ENCODE data around the gene PAOX. TPM values are rescaled to one million over a fixed set of nuclear protein-coding genes. Genes with fewer than 3 reads are reported as not detected.

Gene PAOX
- total RNA-seq, 1 donor from 2014 or later: 16.9 TPM

GRCh38 chr10:133359972-133360610 lies 19.0 kb upstream of the PAOX start:
- DNase-seq (ENCODE audit: extremely low spot score in 2 of 2): no peak
- TF ChIP-seq POLR2A (IDR thresholded peaks at IDR 0.05): no peak
- TF ChIP-seq, protein P1, sequence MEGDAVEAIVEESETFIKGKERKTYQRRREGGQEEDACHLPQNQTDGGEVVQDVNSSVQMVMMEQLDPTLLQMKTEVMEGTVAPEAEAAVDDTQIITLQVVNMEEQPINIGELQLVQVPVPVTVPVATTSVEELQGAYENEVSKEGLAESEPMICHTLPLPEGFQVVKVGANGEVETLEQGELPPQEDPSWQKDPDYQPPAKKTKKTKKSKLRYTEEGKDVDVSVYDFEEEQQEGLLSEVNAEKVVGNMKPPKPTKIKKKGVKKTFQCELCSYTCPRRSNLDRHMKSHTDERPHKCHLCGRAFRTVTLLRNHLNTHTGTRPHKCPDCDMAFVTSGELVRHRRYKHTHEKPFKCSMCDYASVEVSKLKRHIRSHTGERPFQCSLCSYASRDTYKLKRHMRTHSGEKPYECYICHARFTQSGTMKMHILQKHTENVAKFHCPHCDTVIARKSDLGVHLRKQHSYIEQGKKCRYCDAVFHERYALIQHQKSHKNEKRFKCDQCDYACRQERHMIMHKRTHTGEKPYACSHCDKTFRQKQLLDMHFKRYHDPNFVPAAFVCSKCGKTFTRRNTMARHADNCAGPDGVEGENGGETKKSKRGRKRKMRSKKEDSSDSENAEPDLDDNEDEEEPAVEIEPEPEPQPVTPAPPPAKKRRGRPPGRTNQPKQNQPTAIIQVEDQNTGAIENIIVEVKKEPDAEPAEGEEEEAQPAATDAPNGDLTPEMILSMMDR (IDR thresholded peaks at IDR 0.05): no peak
- TF ChIP-seq POLR2AphosphoS5 (IDR thresholded peaks at IDR 0.05; ENCODE audit: insufficient read depth in 1 of 2, low read depth in 1 of 2): no peak
- Histone ChIP-seq H3K9me3 (no peaks in the 10 kb centered on the region), H3K4me1 (peaks cover 16% of the 10 kb centered on the region), H3K36me3 (peaks cover 0 to 18% of the 10 kb centered on the region in 2 donors), H3K27ac (no peak overlapping the region), H3K4me3 (no peak overlapping the region), H3K27me3 (no peaks in the 10 kb centered on the region)
- intact Hi-C loops (cut with DNase I): no loop called here

- H3K27me3 ChIP-seq: no peaks in the 10 kb centered on the region
- H3K9me3 ChIP-seq: no peaks in the 10 kb centered on the region
- peaks cover 0 to 27% of the 10 kb centered on the region in 2 donors for H3K36me3 ChIP-seq
- no peak overlapping the region for H3K4me3 ChIP-seq
- TF ChIP-seq POLR2AphosphoS5 (IDR thresholded peaks at IDR 0.05; ENCODE audit: insufficient read depth in 1 of 2, low read depth in 1 of 2) (no peak), POLR2A (IDR thresholded peaks at IDR 0.05) (no peak)
- TF ChIP-seq, protein P1 (IDR thresholded peaks at IDR 0.05): no peak
- H3K27ac ChIP-seq: no peak overlapping the region
- DNase-seq (ENCODE audit: extremely low spot score in 2 of 2): no peak
- peaks cover 16% of the 10 kb centered on the region for H3K4me1 ChIP-seq
- intact Hi-C loops (cut with DNase I): no loop called here
Observed at GRCh38 chr10:133361227-133361626, 17.8 kb upstream of the PAOX start.

GRCh38 chr10:133361773-133362441 lies 17.2 kb upstream of the PAOX start:
- Histone ChIP-seq H3K27me3 (no peaks in the 10 kb centered on the region), H3K4me3 (no peak overlapping the region), H3K27ac (no peak overlapping the region), H3K9me3 (no peaks in the 10 kb centered on the region), H3K36me3 (peaks cover 2 to 34% of the 10 kb centered on the region in 2 donors), H3K4me1 (peaks cover 9% of the 10 kb centered on the region)
- TF ChIP-seq, protein P1 (IDR thresholded peaks at IDR 0.05): no peak
- no peak for TF ChIP-seq POLR2AphosphoS5 (IDR thresholded peaks at IDR 0.05; ENCODE audit: insufficient read depth in 1 of 2, low read depth in 1 of 2)
- no peak for TF ChIP-seq POLR2A (IDR thresholded peaks at IDR 0.05)
- no peak for DNase-seq (ENCODE audit: extremely low spot score in 2 of 2)
- intact Hi-C loops (cut with DNase I): no loop called here

DNA sequence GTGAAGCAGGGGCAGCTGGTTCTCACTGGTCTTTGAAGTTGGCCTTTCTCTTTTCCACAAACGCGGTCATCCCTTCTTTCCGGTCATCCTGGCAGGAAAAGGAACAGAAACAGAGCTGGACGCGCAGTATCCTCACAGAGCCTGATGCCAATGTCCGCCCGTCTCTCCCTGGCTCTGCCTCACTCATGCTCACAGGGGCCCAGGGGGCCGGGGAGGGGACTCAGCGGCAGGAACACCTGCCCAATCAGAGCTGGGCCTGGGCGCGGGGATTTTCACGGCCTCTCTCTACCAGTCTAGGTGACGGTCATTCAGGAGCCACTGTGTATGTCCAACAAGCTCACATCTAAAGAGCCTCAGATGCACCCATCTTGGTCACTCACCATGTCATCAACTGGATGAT lies 16.2 kb upstream of the PAOX start:
- intact Hi-C loops (cut with DNase I): no loop called here
- H3K36me3 ChIP-seq: peaks cover 3 to 36% of the 10 kb centered on the region in 2 donors

More for the DNA sequence above, 16.2 kb upstream of the PAOX start:
- no peaks in the 10 kb centered on the region for H3K9me3 ChIP-seq
- DNase-seq (ENCODE audit: extremely low spot score in 2 of 2): no peak
- H3K27me3 ChIP-seq: no peaks in the 10 kb centered on the region
- H3K4me1 ChIP-seq: no peaks in the 10 kb centered on the region
- no peak overlapping the region for H3K27ac ChIP-seq
- TF ChIP-seq, protein P1 (IDR thresholded peaks at IDR 0.05): no peak
- TF ChIP-seq POLR2AphosphoS5 (IDR thresholded peaks at IDR 0.05; ENCODE audit: insufficient read depth in 1 of 2, low read depth in 1 of 2): no peak
- TF ChIP-seq POLR2A (IDR thresholded peaks at IDR 0.05): no peak
- H3K4me3 ChIP-seq: no peak overlapping the region
